ENCODE measurements around the gene ADAMTS13. TPM values are rescaled to one million over a fixed set of nuclear protein-coding genes. Genes with fewer than 3 reads are reported as not detected.

Gene ADAMTS13
- total and polyA plus RNA-seq, 8 donors: 1.2 to 11.1 (median 7.5) TPM

GRCh38 chr9:133484671-133485437 is 62.7 kb downstream of the ADAMTS13 start:
- peaks cover 0 to 8% of the 10 kb centered on the region in 2 donors for H3K4me1 ChIP-seq
- H3K27ac ChIP-seq: no peak overlapping the region
- ATAC-seq (peak; percentile 18), DNase-seq (peak in 2 of 4 donors; percentile 45 to 76)
- intact Hi-C loops (cut with DNase I): loop anchor here in 1 of 2 donors (10.0 kb wide), 2 partner anchors 80 to 300 kb away; no protein-coding TSS in a partner anchor
- H3K27me3 ChIP-seq: peaks cover 0 to 10% of the 10 kb centered on the region in 2 donors
- H3K36me3 ChIP-seq: no peaks in the 10 kb centered on the region
- no peak for TF ChIP-seq CTCF (IDR thresholded peaks at IDR 0.05)
- no peaks in the 10 kb centered on the region for H3K9me3 ChIP-seq
- no peak overlapping the region for H3K4me3 ChIP-seq

GRCh38 chr9:133485531-133486260 is 63.5 kb downstream of the ADAMTS13 start:
- Histone ChIP-seq H3K36me3 (no peaks in the 10 kb centered on the region), H3K4me1 (peaks cover 0 to 7% of the 10 kb centered on the region in 2 donors), H3K4me3 (no peak overlapping the region), H3K27ac (no peak overlapping the region), H3K9me3 (no peaks in the 10 kb centered on the region), H3K27me3 (peaks cover 0 to 5% of the 10 kb centered on the region in 2 donors)
- peak; percentile 11 for ATAC-seq
- no peak for TF ChIP-seq CTCF (IDR thresholded peaks at IDR 0.05)
- intact Hi-C loops (cut with DNase I): loop anchor here in 1 of 2 donors (10.0 kb wide), 2 partner anchors 81 to 301 kb away; no protein-coding TSS in a partner anchor
- peak in 1 of 4 donors; percentile 69 for DNase-seq

GRCh38 chr9:133487331-133487725 is 65.2 kb downstream of the ADAMTS13 start:
- intact Hi-C loops (cut with DNase I): loop anchor here in 1 of 2 donors (10.0 kb wide), 2 partner anchors 83 to 303 kb away; no protein-coding TSS in a partner anchor
- H3K27ac ChIP-seq: peak overlapping the region in 1 of 2 donors; percentile 55
- DNase-seq: no peak

GRCh38 chr9:133488686-133489252 is 66.6 kb downstream of the ADAMTS13 start:
- Histone ChIP-seq H3K4me3 (no peak overlapping the region), H3K4me1 (peaks cover 0 to 13% of the 10 kb centered on the region in 2 donors), H3K27me3 (peaks cover 0 to 5% of the 10 kb centered on the region in 2 donors), H3K27ac (no peak overlapping the region), H3K36me3 (no peaks in the 10 kb centered on the region), H3K9me3 (no peaks in the 10 kb centered on the region)
- intact Hi-C loops (cut with DNase I): loop anchor here in 1 of 2 donors (10.0 kb wide), 2 partner anchors 84 to 304 kb away; no protein-coding TSS in a partner anchor
- ATAC-seq (no peak), DNase-seq (peak in 1 of 4 donors; percentile 54)
- no peak for TF ChIP-seq CTCF (IDR thresholded peaks at IDR 0.05)

More at GRCh38 chr9:133487331-133487725, 65.2 kb downstream of the ADAMTS13 start:
- TF ChIP-seq CTCF (IDR thresholded peaks at IDR 0.05): no peak
- Histone ChIP-seq H3K4me3 (no peak overlapping the region), H3K36me3 (no peaks in the 10 kb centered on the region), H3K9me3 (no peaks in the 10 kb centered on the region), H3K4me1 (peaks cover 0 to 13% of the 10 kb centered on the region in 2 donors), H3K27me3 (peaks cover 0 to 5% of the 10 kb centered on the region in 2 donors)
- no peak for ATAC-seq
